ENCODE data around the gene POU2F2.

The POU2F2 gene

GRCh38 chr19:42098781-42099180, 33.5 kb downstream of the POU2F2 start:
- no peak for DNase-seq

GRCh38 chr19:42097461-42097860, 34.8 kb downstream of the POU2F2 start:
- DNase-seq, result no peak

- DNase-seq, result no peak
Observed at GRCh38 chr19:42096255-42096837, 35.9 kb downstream of the POU2F2 start.

DNA sequence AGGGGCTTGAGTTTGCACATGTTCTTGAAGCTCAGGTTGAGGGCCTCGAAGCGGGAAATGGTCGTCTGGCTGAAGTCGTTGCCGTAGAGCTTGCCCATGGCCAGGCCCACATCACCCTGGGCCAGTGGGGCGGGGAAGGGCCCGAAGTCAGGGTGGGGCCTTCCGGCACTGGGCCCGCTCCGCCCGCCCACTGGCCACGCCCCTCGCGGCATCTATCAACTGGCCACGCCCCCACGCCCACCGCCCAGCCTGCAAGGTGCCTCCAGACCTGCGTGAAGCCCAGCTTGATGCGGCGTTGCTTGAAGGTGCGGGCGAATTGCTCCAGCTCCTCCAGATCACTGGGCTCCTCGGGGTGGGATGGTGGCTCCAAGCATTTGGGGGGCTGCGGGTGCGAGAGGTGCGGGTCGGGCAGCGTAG, 36.4 kb downstream of the POU2F2 start:
- DNase-seq, result no peak

- DNase-seq, result no peak
Observed at GRCh38 chr19:42095142-42095813, 37.0 kb downstream of the POU2F2 start.

DNA sequence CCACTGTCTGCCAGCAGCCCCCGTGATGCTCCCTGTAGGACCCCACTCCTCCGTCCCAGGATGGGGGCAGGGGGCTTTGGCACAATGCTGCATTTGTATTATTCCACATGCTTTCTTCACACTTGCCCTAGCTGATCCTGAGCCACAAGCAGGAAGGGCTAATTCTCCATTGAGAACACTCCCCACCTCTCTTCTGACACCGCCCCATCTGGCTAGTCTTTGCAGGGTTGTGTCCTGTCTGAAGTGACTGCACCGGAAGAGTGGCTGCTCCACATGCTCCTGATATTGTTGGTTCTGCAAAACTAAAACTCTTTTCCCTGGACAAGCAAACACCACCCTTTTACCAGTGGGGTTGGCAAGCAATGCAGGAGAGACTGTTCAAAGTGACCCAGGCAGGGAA, 38.3 kb downstream of the POU2F2 start:
- no peak for DNase-seq

DNA sequence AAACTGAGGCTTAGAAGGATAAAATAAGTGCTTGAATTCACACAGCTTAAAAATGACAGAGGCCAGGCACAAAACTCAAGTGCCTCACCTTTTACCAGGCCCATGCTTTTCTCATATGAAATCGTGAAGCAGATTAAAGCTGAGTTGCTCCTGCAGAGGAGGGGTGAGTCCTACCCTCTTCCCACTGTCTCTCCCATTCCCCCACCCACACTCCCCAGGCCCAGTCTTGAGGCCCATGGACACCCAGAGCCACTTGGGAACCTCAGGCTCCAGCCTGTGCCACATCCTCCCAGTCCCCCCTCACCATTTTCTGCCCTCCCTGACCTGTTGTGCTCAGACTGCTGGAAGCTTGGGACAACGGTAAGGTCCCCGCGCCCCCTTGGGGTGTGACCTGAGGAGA, 38.7 kb downstream of the POU2F2 start:
- no peak for DNase-seq

DNA sequence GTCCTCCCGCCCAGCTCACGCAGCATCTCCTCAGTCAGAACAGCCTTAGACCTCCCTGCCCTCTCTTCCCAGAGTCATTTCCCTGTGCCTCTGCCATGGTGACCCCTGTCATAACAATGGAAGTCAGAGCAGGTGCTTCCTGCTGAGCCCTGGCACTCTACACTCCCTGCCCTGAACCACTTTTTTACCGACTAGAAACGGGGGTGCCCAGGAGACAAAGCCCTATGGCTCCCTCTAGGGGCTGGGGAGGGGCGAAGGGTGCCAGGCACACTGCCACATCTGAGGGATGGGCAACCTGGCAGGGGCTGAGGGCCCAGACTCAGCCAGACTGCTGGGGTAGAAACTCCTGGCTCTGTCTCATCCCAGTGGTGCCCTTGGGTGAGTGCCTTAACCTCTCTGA, 39.9 kb downstream of the POU2F2 start:
- DNase-seq, result peak; percentile 36

DNA sequence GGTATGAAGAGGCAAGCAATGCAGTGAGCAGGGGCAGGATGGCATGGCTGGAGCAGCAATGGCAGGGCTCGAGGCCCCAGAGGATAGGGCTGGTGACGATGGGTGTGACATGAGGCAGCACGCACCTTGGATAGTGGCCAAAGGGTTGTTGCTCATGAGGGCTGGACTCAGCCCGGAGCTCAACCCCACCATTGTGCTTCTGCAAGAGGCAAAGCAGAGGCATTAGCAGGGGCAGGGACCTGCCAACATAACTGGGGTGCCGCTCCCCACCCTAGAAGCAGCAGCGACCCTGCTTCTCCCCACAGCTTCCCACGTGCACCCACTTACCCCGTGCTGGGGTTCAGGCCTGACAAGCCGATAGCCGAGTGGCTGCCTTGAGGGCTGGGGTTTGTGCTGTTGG, 40.5 kb downstream of the POU2F2 start:
- DNase-seq, result peak; percentile 11

- no peak for DNase-seq
Observed at GRCh38 chr19:42091300-42091699, 40.9 kb downstream of the POU2F2 start.

DNA sequence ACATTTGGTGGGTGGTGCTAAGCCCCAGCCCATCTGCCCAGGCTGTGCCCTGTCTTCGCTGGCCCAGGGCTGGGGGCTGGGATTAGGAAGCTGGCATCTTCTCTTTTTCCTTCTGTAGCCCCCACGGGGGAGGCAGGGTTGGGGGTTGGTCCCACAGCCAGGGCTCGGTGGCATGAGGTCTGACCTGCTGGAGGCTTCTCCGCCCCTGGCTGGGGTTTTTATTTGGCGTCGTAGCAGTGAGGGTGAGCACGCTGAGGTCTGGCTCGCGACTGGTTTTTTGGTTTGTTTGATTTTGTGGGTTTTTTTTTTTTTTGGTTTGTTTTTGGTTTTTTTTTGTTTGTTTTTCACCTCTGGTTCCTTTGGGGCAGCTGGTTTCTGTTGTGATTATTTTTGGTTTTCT, 41.6 kb downstream of the POU2F2 start:
- DNase-seq, result no peak

- DNase-seq, result no peak
Observed at GRCh38 chr19:42089772-42090171, 42.5 kb downstream of the POU2F2 start.

DNA sequence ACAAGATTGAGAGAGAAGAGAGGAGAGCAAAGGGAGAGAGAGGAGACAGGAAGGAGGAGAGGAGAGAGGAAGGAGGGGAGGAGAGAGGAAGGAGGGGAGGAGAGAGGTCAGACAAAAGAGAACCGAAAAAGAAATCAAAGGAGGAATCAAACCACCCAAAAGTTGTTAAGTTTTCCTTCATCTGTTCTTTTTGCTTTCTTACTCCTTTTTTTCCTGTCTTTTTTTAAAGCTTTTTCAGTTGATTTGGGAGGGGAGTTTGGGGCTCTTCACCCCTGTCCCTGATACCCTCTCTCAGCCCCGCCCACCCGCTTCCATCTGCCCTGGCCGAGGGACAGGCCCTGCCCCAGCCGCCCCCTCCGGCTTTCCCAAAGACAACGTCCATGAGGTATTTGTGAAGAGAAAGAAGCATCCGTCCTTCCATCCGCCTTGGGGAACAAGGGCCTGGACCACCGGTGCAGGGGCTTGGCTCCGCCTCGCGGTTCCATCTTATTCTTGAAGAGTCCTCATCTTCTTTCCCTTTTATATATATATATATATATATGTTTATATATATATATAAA, 43.0 kb downstream of the POU2F2 start:
- no peak for DNase-seq

DNA sequence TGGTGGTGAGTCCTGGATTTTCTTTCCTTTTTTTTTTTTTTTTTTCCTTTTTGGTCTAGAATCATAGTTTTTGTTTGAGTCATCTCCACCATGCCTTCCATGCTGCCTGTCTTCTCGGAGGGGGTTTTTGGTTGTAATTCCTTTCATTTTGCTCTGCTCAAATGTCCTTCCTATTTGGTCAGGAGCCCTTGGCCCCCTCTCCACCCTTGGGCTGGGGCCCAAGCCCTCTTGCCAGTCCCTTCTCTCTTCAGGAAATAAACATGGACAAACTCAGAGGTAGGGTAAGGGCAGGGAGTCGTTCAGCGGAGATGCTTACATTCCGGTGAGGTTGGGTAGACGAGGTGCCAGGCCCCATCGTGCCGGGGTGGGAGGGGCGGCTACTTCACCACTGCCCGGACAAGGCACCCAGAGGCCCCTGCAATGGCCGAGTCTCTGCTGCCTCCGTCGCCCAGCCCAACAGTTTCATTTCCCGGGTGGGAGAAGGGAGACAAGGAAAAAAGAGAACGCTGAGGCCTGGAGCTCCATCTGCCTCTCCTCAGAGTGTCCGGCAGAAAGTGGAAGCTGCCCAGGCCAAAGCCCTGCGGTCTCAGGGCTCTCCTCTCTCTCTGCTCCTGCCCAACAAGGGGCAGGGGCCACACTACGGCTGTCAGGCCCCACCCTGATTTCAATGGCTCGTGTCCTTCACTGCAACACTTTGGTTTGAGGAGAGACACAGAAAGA, 43.6 kb downstream of the POU2F2 start:
- DNase-seq, result no peak

DNA sequence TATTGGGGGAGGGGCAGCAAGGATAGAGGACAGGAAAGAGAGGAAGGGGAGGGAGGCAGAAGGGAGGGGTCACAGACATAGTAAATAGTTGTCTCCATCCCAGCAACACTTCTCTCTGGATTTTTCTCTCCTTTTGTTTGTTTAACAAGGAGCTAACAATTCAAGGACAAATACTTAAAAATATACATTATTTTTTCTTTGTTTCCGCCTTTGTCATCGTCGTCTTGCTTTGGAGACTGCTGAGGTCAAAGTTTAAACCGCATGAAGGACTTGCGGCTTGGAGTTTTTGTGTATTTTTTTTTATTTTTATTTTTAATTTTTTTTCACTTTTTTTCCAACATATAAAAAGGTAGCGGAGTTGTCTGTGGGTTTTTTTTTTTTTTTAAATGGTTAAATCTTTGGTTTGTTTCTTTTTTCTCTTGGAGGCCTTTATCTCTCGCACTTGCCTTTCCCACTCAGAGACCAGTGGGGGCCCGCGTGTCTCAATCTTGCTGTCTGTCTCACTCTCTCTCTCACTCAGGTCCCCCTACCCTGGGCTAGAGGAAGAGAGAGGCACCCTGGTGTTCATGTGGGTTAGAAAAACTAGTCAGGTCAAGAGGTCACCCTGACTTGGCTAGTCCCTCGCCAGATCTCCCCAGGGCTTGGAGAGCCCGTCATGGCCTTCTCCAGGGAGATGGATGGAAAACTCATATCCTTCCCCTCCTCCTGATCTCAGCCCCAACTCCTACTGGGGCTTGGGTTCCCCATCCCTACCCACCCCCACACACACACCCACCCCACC, 45.3 kb downstream of the POU2F2 start:
- no peak for DNase-seq

GRCh38 chr19:42086188-42086736, 46.0 kb downstream of the POU2F2 start:
- DNase-seq, result no peak

DNA sequence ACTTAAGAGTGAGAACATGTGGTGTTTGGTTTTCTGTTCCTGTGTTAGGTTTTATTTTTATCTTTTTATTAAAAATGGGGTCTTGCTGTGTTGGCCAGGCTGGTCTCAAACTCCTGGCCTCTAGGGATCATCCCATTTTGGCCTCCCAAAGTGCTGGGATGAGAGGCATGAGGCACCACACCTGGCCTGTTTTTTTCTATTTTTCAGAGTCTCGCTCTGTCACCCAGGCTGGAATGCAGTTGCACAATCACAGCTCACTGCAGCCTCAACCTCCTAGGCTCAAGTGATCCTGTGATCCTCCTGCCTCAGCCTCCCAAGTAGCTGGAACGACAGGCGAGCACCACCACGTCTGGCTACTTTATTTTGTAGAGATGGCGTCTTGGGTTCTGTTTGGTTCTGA, 48.7 kb downstream of the POU2F2 start:
- no peak for DNase-seq

- DNase-seq, result no peak
Observed at GRCh38 chr19:42081584-42082203, 50.6 kb downstream of the POU2F2 start.

GRCh38 chr19:42080764-42081375, 51.4 kb downstream of the POU2F2 start:
- no peak for DNase-seq

- no peak for DNase-seq
Observed at GRCh38 chr19:42079886-42080763, 52.1 kb downstream of the POU2F2 start.

DNA sequence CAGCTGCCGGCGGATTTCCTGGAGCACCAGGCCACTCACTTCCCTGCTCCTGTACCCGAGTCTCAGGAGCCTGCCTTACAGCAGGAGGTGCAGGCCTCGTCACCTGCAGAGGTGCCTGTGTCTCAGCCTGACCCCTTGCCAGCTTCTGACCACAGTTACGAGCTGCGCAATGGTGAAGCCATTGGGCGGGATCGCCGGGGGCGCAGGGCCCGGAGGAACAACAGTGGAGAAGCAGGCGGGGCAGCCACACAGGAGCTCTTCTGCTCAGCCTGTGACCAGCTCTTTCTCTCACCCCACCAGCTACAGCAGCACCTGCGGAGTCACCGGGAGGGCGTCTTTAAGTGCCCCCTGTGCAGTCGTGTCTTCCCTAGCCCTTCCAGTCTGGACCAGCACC, 53.0 kb downstream of the POU2F2 start:
- no peak for DNase-seq

All from NCI-H1105 (cell line).